Measurements from ENCODE around the gene FXYD1. TPM values are rescaled to one million over a fixed set of nuclear protein-coding genes. Genes with fewer than 3 reads are reported as not detected.

Gene FXYD1
- total RNA-seq, 1 experiment from 2014 or later: not detected

DNA sequence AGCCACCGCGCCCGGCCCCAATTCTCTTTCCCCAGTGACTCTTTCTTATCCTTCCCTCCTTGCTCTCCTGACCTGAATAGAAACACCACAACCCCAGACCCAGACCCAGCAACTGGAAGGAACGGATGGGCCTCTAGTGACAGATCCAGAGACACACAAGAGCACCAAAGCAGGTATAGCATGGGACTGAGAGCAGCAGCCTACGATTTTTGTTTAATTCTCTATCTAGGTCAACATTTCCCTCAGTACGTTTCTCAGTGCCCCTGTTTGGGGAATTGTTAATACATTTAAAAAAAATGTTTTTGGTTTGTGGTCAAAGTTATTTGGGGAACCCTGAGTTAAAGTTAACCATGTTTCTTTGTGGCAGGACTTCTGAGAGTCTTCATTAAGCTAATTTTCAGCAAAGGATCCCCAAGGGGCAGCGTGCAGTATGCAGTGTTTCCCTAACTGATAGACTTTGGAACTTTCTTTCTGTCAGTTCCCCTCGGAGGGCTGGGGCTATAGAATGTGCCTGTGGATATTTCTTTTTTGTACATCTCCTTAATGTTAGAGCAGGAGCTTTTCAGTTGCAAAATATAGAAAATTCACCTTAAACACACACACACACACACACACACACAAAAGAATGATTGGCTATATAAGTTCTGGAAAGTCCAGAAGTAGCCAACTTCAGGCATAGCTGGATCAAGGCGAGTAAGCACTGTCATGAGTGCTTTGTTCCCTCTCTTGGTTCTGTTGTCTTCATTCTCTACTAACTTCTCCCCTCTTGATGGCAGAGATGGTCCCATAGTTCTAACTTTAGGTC, 22.2 kb downstream of the FXYD1 start:
- no peak for DNase-seq (ENCODE audit: low read depth)

DNA sequence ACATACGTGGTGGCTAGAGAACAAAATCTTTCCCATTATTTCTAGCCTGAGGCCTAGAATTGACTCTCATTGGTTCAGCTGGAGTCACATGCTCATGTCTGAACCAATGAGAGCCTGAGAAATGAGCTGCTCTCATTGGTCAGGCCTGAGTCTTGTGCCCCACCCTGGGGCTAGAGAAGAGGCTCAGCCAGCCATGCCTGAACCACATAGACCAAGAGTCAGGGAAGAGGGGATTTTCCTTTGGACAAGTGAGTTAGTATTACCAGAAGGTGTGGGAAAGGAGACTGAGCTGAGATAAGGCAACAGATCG, 22.8 kb downstream of the FXYD1 start:
- DNase-seq (ENCODE audit: low read depth): no peak

DNA sequence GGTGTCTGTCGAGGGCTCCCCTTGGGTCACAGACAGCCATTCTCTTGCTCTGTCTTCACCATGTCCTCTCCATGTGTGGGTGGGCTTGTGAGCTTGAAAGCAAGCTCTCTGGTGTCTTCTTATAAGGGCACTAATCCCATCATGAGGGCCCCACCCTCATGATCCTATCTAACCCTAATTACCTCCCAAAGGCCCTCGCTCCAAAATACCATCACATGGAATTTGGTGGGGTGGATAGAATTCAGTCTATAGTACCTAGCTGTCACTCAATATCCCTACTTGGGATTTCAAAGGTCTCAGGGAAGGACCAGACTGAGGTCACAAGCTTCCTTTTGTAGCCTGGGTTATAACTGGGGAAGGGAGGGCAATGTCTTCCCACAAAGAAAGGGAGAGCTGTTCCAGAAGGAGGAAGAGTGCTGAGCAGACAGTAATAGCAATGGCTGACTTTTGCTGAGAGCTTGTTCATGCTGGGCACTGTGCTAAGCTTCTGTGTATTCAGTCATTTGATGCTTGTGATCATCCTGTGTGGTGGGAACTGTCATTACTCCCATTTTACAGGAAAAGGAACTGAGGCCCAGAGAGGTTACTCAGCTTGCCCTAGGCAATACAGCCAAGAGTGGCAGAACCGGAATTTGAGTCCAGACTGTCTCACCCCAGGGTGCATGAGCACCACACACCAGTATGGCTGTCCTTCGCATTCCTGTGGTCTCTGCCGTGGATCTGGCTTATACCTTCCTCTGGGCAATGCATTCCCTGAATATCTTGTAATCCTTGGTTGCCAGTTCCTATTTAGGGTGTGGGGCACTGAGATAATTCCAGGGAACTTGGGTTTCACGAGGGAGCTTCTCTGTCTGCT, 24.1 kb downstream of the FXYD1 start:
- peak; percentile 86 for DNase-seq (ENCODE audit: low read depth)

DNA sequence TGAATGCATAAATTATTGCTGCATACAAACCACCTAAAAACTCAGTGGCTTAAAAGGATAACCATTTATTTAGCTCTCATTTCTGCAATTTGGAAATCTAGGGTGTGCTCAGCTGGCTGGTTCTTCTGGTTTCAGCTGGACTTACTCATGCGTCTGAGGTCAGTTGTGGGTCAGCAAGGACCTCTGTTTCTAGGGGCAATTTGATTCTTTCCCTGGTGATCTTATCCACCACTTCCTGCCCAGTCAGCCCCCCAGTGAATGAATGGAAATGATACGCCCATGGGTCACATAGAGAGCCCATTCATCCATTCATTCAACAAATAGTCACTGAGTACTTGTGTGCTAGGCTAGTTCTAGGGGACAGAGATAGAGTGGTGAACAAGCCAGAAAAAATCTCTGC, 25.8 kb downstream of the FXYD1 start:
- DNase-seq (ENCODE audit: low read depth): peak; percentile 97

DNA sequence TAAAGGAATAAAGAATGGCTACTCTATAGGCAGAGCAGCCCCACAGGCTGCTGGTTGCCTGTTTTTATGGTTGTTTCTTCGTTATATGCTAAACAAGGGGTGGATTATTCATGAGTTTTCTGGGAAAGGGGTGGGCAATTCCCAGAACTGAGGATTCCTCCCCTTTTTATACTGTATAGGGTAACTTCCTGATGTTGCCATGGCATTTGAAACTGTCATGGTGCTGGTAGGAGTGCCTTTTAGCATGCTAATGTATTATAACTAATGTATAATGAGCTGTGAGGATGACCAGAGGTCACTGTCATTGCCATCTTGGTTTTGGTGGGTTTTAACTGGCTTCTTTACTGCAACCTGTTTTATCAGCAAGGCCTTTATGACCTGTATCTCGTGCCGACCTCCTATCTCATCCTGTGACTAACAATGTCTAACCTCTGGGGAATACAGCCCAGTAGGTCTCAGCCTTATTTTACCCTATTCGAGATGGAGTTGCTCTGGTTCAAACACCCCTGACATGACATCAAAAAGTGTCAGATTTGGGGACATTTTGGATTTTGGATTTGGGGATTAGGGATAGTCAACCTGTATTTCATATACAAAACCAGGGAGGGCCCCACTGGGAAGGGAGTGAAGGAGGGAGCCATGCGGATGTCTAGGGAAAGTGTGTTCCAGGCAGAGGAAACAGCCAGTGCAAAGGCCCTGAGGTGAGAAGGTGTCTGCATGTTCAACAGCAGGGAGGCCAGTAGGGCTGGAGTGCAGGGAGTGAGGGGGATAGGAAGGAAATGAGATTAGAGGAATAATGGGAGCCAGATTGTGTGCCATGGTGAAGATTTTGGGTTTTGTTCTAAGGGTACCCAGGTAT, 26.8 kb downstream of the FXYD1 start:
- no peak for DNase-seq (ENCODE audit: low read depth)

DNA sequence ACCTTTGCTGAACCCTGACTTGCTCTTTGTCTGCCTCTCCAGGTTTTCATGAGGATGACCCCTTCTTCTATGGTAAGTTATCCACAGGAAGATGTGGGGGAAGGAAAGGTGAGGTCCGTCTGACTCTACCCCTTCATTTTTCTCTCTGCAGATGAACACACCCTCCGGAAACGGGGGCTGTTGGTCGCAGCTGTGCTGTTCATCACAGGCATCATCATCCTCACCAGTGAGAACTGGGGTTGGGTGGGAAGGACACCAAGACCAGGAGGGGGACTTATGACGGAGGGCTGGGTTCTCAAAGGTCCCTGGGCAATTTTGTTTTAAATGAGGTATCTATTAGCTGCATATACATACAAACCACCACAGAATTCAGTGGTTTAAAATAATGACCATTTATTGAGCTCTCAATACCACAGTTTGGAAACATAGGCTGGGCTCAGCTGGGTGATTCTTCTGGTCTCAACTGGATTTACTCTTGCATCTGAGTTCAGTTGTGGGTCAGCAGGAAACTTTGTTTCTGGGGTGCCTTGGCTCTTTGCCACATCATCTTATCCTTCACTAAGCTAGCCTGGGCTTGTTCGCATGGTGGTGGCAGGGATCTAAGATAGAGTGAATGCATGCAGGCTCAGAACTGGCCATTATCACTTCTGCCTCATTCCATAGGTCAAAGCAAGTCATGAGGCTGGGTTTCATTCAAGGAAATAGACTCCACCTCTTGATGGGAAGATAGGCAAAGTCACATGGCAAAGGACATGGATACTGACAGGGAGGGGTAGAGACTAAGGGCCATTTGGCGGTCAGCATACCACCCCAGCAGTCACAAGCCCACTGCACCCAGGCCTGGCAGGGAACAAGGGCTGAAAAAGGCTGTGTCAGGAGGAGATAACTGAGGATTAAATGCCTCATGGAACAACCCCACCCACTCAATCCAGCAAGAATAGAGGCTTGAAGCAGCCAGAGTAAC, 27.8 kb downstream of the FXYD1 start:
- DNase-seq (ENCODE audit: low read depth): no peak

DNA sequence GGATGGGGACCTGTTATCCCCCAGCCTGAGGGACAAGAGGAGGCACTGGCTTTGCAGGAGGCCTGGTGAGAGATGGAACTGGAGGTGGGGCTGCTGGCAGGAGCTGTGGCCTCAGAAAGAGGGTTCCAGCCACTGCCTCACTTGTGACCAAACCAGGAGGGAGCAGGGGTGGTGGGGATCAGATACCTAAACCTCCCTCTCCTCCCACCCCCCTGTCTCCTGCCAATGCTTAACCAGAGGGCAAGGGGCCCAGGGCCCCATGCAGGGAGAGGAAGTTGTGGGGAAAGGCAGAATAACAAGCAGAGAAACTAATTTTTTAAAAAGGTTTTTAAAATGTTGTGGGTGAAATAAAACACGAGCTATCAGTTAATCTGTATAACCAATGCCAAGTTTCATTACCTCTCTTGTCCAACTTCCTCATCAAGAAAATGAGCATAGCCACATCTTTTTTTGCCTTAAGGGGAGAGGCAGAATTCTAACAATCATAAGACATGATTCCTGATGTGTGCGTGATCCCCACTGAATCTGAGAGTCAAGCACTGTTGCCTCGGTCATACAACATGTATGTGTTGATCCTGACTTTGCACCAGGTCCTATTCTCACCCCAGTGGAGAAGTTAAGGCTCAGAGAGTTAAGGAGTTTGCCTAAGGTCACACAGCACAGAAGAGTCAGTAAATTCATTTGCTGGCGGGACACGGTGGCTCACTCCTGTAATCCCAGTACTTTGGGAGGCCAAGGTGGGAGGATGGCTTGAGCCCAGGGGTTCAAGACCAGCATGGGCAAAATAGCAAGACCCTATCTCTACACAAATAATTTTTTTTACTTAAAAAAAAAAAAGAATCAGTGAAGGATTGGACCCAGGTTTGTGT, 28.9 kb downstream of the FXYD1 start:
- DNase-seq (ENCODE audit: low read depth): no peak

DNA sequence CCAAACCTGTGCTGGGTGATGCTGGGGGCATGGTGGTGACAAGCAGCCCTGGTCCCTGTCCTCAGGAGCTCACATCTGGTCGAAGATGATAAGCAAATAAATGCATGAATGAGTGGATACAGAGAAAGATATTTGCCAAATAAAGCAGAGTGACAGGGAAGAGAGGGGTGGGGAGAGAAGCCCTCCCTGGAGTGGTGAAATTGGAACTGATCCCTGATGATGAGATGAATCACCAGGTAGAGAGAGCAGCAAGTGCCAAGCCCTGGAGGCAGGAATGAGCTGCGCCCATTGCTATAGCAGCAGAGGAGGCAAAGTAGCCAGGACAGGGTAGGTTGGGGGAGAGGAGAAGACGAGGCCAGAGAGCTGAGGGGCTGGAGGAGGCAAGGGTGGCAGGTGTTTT, 29.6 kb downstream of the FXYD1 start:
- DNase-seq (ENCODE audit: low read depth): peak; percentile 40

DNA sequence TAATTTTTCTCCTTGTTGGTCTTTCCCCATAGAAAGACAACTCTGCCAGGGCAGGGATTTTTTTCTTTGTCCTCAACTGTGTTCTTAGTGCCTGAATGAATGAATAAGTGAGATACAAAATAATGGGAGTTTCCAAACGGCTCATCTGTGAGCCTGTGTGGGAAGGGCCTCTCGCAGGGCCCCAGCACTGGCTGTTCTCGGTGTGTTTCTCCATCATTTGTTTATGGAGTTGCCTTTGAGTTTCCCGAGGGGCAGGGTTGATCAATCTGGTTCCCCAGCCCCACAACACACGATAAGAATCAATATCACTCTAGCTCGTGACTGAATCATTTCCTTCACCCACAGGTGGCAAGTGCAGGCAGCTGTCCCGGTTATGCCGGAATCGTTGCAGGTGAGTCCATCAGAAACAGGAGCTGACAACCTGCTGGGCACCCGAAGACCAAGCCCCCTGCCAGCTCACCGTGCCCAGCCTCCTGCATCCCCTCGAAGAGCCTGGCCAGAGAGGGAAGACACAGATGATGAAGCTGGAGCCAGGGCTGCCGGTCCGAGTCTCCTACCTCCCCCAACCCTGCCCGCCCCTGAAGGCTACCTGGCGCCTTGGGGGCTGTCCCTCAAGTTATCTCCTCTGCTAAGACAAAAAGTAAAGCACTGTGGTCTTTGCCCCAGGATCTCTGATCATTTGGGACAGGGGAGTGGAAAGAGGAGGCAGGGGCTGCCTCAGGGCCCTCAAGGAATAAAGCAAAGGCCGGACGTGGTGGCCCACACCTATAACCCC, 30.8 kb downstream of the FXYD1 start:
- DNase-seq (ENCODE audit: low read depth): no peak

DNA sequence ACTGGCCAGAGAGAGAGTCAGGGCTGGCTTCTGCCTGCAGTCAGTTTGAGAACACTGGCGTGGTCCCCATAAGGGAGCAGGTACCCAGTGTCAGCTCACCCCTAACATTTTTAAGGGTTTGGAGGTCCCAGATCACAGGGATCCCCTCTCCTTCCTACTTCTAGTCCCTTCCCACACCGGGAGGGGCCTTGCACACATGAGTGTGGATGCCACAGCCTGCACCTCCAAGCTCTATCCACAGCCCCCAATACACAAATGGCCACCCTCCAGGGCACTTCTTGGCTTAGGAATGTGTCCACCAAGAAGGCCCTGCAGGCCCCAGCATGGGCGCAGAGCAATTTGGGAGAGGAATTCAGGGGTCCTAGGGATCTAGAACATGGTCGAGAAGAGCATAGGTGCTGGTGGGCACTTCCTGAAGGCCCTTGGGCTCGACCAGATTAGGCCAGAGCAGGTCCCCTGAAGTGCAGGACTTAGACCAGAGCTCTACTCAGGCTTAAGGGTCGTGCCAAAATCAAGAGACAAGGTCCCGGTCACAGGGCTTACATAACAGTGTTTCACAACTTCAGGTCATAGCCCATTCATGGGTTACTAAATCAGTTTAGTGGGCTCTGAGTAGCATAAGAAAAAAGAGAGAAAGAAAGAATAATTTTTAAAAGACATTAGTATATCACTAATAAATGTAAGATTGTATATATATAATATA, 31.9 kb downstream of the FXYD1 start:
- no peak for DNase-seq (ENCODE audit: low read depth)

DNA sequence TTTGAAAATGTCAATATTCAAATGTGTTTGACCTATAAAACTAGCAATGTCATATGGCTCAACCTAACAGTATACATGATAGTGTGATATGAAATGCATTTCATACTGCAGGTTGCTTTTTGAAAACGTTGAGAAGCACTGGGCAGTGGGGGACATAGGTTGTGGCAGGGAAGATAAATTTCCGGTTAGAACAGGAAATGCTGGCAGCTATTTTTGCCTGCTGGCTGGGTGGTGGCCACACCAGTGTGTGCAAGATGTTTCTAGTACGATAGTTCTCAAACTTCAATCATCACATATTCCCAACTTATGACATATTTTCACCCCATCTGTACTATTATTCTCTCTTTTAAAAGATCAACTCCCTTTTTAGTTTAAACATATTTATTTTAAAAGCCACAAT, 33.1 kb downstream of the FXYD1 start:
- DNase-seq (ENCODE audit: low read depth): no peak

DNA sequence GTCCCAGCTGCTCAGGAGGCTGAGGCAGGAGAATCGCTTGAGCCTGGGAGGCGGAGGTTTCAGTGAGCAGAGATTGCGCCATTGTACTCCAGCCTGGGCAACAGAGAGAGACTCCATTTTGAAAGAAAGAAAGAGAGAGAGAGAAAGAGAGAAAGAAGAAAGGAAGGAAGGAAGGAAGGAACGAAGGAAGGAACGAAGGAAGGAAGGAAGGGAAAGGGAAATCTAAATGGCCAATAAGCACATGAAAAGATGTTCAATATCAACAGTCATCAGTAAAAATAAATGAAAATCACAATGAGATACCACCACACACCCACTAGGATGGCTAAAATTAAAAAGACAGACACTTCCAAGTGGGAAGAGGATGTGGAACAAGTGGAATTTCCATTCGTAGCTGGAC, 35.6 kb downstream of the FXYD1 start:
- DNase-seq (ENCODE audit: low read depth): no peak

DNA sequence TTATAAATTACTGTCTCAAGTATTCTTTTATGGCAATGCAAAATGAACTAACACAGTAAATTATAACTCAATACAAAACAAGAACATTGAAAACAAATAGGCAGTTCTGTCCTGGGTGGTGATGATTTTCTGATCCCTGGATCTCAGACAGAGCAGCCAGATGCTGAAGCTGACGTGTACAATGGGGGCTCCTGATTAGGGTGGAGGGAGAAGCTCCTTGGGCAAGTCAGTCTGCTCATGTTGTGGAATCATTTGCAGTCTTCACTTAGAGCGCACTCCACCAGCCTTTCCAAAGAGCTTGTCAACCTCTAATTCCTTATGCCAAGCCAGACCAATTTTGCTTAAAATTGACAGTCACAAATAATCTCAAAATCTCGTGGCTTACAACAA, 37.6 kb downstream of the FXYD1 start:
- no peak for DNase-seq (ENCODE audit: low read depth)

DNA sequence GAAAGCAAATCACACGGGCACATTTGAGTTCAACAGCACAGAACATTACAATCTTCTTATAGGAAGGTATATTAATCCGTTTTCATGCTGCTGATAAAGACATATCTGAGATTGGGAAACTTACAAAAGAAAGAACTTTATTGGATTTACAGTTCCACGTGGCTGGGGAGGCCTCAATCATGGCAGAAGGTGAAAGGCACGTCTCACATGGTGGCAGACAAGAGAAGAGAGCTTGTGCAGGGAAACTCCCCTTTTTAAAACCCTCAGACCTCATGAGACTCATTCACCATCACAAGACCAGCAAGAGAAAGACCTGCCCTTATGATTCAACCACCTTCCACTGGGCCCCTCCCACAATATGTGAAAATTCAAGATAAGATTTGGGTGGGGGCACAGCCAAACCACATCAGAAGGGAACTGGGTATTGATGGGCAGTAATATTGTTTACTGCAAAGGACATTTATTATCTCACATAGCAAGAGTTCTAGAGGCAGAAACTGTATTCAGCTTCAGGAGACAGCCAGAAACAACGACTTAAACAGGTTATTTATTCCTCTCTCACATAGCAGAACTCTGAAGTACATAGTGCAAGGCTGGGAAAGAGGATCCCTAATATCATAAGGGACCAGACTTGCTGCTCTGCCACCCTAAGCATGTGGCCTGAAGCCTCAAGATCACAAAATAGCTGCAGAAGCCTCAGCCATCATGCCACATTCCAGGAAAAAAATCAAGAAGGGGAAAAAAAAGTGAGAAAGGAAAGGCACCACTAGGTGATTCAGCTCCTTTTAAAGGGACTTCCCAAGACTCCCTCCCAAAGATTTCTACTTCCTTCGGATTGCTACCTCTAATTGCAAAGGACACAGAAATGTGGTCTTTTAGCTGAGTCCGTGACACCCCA, 39.0 kb downstream of the FXYD1 start:
- DNase-seq (ENCODE audit: low read depth): no peak

DNA sequence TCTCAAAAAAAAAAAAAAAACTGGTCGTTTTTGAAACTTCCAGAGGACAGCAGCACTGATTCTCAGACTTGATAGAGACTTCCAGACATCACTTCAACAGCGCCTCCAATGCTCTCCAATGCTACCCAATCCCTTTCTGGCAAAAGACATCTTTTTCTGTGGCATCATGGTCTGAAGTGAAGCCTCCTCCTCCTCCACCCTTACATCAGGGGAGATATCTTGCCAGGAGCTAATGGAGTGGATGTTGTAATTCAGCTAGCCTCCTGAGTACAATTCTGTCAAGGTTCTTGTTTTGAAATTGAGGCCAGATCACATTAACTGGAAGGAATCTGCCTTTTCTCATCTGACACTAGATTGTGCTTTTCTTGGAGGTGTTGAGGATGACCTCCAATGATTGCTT, 40.1 kb downstream of the FXYD1 start:
- DNase-seq (ENCODE audit: low read depth): no peak

DNA sequence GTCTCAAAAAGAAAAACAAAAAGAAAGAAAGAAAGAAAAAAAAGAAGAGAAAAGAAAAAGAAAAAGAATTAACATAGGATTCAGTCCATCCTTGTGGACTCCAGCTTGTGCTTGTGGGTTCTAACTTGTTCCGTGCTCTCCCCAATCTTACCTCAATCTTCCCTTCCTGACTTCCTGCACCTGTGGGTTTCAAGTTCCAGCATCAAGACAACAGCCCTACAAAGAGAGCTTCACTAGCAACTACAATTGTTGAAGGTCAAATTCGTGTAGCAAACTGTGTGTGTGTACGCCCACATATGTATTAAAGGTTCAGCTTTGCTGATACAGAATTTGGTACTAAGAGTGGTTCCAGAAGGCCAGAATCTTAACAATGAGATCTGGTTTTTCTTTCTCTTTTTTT, 41.2 kb downstream of the FXYD1 start:
- no peak for DNase-seq (ENCODE audit: low read depth)

DNA sequence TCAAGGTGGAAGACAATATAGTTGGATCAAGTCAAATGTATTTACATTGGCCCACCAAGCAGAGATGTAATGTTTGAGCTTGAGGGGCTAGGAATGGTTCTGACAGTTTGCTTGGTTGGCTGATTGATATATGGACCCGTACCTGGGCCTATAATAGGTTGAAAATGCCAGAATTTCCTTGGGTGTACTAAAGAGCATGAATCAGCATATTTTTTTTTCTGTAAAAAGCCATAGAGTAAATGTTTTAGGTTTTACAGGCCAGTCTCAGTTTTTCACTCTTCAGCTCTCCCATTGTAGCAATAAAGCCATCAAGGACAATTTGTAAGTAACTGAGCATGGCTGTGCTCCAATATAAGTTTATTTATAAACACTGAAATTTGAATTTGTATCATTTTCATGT, 42.8 kb downstream of the FXYD1 start:
- no peak for DNase-seq (ENCODE audit: low read depth)
